Measurements from ENCODE around the gene RXFP1.

The RXFP1 gene

GRCh38 chr4:158678767-158679166 is 157.1 kb downstream of the RXFP1 start:
- DNase-seq = no peak

- DNase-seq = no peak
Measured at GRCh38 chr4:158681629-158682028, 159.9 kb downstream of the RXFP1 start.

GRCh38 chr4:158682066-158682465 is 160.4 kb downstream of the RXFP1 start:
- no peak for DNase-seq

GRCh38 chr4:158688813-158689212 is 167.1 kb downstream of the RXFP1 start:
- no peak for DNase-seq

Data from NCI-H510A treated with DMSO at 0.1 percent for 48 hours (cell line).